ENCODE measurements around the gene KLHL18.

- TF ChIP-seq CTCF (IDR thresholded peaks at IDR 0.05): no peak
- TF ChIP-seq POLR2A (IDR thresholded peaks at IDR 0.05): no peak
Measured at GRCh38 chr3:47282424-47283192, at the start of gene KLHL18, which contains the start of gene KIF9.
